Fibroblast of lung (primary cell): Measurements from ENCODE around the gene CTDSPL. TPM values are rescaled to one million over a fixed set of nuclear protein-coding genes. Genes with fewer than 3 reads are reported as not detected.

Experiments
- DNase-seq, 2 donors: peaks; one replicate each; pipeline versions ENCODE4 v3.0.0 to v3.0.0-alpha.2; 2010; ENCODE audit warnings: low read depth in 2 of 2
- H2AFZ ChIP-seq: 2 replicates; pipeline ENCODE4 v1.5.1; 2012; ENCODE audit warnings: low read length, control low read depth, inconsistent platforms
- H3K27ac ChIP-seq: 2 replicates; pipeline ENCODE4 v1.5.1; 2011; ENCODE audit warnings: low read length, control low read depth; ENCODE audit not compliant: insufficient read depth
- H3K27me3 ChIP-seq: 2 replicates; pipeline ENCODE4 v1.5.1; 2011; ENCODE audit warnings: mild to moderate bottlenecking, low read length; ENCODE audit not compliant: control insufficient read depth, insufficient read depth
- H3K36me3 ChIP-seq: 2 replicates; pipeline ENCODE4 v1.5.1; 2011; ENCODE audit warnings: low read length; ENCODE audit not compliant: control insufficient read depth, insufficient read depth
- H3K4me1 ChIP-seq: 2 replicates; pipeline ENCODE4 v1.5.1; 2011; ENCODE audit warnings: low read length; ENCODE audit not compliant: control insufficient read depth, insufficient read depth; ENCODE audit errors: extremely low read depth
- H3K4me2 ChIP-seq: 2 replicates; pipeline ENCODE4 v1.5.1; 2011; ENCODE audit warnings: low read length, control low read depth; ENCODE audit not compliant: insufficient read depth; ENCODE audit errors: extremely low read depth
- H3K4me3 ChIP-seq, 4 experiments: fragments of 200-600 bp in 1 of 4; sonication (generic) in 1 of 4; replicated peaks in 1 of 4; 2 replicates each; pipeline ENCODE4 v1.5.1; 2011 to 2016; ENCODE audit warnings: low read length in 4 of 4, low read depth in 3 of 4, mild to moderate bottlenecking in 3 of 4, control low read depth in 2 of 4, inconsistent platforms in 1 of 4, mixed read lengths in 1 of 4; ENCODE audit not compliant: insufficient read depth in 1 of 4; ENCODE audit errors: control extremely low read depth in 1 of 4
- H3K79me2 ChIP-seq: 2 replicates; pipeline ENCODE4 v1.5.1; 2012; ENCODE audit warnings: mild to moderate bottlenecking, low read length, inconsistent platforms; ENCODE audit not compliant: control insufficient read depth, insufficient read depth
- H3K9ac ChIP-seq: 2 replicates; pipeline ENCODE4 v1.5.1; 2011; ENCODE audit warnings: mild to moderate bottlenecking, low read length, control low read depth; ENCODE audit not compliant: insufficient read depth
- H3K9me3 ChIP-seq: 2 replicates; pipeline ENCODE4 v1.5.1; 2012; ENCODE audit warnings: low read depth, low read length; ENCODE audit not compliant: control insufficient read depth, insufficient read depth
- H4K20me1 ChIP-seq: 2 replicates; pipeline ENCODE4 v1.5.1; 2011; ENCODE audit warnings: low read length; ENCODE audit not compliant: control insufficient read depth, insufficient read depth; ENCODE audit errors: extremely low read depth
- EZH2 ChIP-seq: IDR thresholded peaks from 2 replicates; pipeline ENCODE4 v1.5.1; 2012; ENCODE audit warnings: low read length, control low read depth, mild to moderate bottlenecking; ENCODE audit errors: missing control alignments
- polyA plus RNA-seq, 2 donors: library from polyadenylated mRNA; depleted of rRNA in 1 of 2; stranded (reverse) in 1 of 2; unstranded in 1 of 2; fragments of >200 nt; gene quantifications; 2 replicates each; pipeline ENCODE4 v1.2.1, GENCODE V29; 2011 to 2012; ENCODE audit warnings: missing spikeins in 1 of 2
- total RNA-seq: library from RNA; depleted of rRNA; stranded (reverse); fragments of >200 nt; gene quantifications from 2 replicates; pipeline ENCODE4 v1.2.1, GENCODE V29; 2014
- TF ChIP-seq, protein P1 (sequence below), 2 donors: IDR thresholded peaks in 1 of 2; conservative IDR thresholded peaks in 1 of 2; 1 replicate in 1 of 2; 2 replicates in 1 of 2; pipeline ENCODE4 v1.5.1; 2011 to 2012; ENCODE audit warnings: low read length in 2 of 2, control low read depth in 1 of 2, inconsistent platforms in 1 of 2, low read depth in 1 of 2, mild to moderate bottlenecking in 1 of 2

CTDSPL gene
- total and polyA plus RNA-seq, 2 donors (not counting 1 experiment from before 2014, with no cell fraction given) = 34.0 to 51.5 TPM

DNA sequence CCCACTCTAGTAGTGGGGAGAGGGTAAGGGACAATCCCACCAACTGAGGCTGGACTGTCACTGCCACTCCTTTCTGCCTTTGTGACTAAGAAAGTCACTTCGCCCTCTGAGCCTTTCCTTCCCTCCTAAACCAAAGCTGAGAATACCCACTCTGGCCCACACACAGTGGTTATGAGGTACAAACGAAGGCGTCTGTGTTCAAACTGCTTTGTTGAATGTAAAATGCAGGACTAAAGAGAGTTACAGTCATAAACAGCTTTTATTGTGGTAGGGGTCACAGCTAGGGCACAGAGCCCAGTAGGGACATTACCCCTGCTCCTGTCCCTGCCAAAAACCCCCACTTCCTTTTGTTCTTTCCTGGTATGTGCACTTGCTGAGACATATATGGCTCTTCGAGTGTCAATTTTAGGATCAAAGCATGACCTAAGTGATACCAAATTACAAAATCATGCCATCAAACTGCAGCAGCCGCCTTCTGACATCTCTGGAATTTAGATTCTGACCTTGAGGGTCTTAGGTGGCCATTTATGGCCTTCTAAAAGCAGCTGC lies 45.1 kb downstream of the CTDSPL start:
- Histone ChIP-seq H3K4me1 (peaks cover 18% of the 10 kb centered on the region), H3K9ac (no peak overlapping the region), H4K20me1 (no peaks in the 10 kb centered on the region), H3K9me3 (no peaks in the 10 kb centered on the region), H3K27me3 (no peaks in the 10 kb centered on the region), H3K27ac (no peak overlapping the region), H3K4me3 (no peak overlapping the region), H3K36me3 (no peaks in the 10 kb centered on the region), H3K4me2 (no peak overlapping the region), H2AFZ (no peak overlapping the region), H3K79me2 (peaks cover 6% of the 10 kb centered on the region)
- DNase-seq = no peak
- TF ChIP-seq, protein P1, sequence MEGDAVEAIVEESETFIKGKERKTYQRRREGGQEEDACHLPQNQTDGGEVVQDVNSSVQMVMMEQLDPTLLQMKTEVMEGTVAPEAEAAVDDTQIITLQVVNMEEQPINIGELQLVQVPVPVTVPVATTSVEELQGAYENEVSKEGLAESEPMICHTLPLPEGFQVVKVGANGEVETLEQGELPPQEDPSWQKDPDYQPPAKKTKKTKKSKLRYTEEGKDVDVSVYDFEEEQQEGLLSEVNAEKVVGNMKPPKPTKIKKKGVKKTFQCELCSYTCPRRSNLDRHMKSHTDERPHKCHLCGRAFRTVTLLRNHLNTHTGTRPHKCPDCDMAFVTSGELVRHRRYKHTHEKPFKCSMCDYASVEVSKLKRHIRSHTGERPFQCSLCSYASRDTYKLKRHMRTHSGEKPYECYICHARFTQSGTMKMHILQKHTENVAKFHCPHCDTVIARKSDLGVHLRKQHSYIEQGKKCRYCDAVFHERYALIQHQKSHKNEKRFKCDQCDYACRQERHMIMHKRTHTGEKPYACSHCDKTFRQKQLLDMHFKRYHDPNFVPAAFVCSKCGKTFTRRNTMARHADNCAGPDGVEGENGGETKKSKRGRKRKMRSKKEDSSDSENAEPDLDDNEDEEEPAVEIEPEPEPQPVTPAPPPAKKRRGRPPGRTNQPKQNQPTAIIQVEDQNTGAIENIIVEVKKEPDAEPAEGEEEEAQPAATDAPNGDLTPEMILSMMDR (conservative IDR thresholded peaks at IDR 0.05 in 1 of 2, IDR thresholded peaks at IDR 0.05 in 1 of 2; ENCODE audit: low read depth in 1 of 2, low read length in 2 of 2) = no peak
- no peak for TF ChIP-seq EZH2

DNA sequence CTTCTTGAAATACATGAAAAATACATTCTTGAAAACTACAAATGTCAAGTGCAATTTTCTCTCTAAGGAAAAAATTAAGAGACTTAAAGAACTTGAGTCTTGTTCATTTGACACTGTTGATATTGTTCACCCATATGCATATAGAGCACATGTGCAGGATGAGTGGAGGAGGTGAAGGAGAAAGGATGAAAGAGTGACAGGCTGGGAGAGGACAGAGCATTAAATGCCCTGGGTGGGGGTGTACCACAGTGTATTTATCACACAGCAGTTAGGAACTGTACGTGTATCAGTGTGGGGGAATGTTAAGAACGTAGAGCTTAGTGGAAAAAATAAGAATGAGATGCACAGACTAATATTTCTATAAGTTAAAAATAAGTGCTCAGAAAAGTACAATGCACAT lies 45.7 kb downstream of the CTDSPL start:
- TF ChIP-seq, protein P1 (conservative IDR thresholded peaks at IDR 0.05 in 1 of 2, IDR thresholded peaks at IDR 0.05 in 1 of 2; ENCODE audit: low read depth in 1 of 2, low read length in 2 of 2) = no peak
- TF ChIP-seq EZH2 = no peak

DNA sequence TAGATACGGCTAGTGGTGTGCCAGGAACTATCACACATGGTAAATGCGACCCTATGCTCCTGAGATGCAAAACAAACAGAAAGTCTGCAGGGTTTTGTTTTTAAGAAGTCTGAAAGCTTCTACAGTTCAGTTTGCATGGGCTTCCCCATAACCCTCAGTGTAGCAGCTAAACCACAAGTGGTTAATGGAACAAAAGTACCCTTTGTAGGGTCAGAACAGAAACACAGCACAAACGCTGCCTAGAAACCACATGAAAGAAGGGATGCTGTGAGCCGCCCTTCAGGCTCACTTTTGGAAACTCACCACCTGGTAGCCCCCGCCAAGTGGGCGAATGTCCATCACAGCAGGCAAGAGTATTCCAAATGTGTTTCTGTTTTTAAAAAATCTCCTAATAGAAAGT lies 46.2 kb downstream of the CTDSPL start:
- no peaks in the 10 kb centered on the region for H4K20me1 ChIP-seq
- peaks cover 18% of the 10 kb centered on the region for H3K4me1 ChIP-seq
- H3K4me3 ChIP-seq = no peak overlapping the region
- peaks cover 4% of the 10 kb centered on the region for H3K79me2 ChIP-seq
- H3K36me3 ChIP-seq = no peaks in the 10 kb centered on the region
- no peak for TF ChIP-seq EZH2
- TF ChIP-seq, protein P1 (conservative IDR thresholded peaks at IDR 0.05 in 1 of 2, IDR thresholded peaks at IDR 0.05 in 1 of 2; ENCODE audit: low read depth in 1 of 2, low read length in 2 of 2) = no peak
- no peaks in the 10 kb centered on the region for H3K27me3 ChIP-seq
- H3K27ac ChIP-seq = no peak overlapping the region
- no peak overlapping the region for H3K4me2 ChIP-seq
- no peak overlapping the region for H3K9ac ChIP-seq
- DNase-seq = peak in 1 of 2 donors; percentile 49
- H2AFZ ChIP-seq = no peak overlapping the region
- H3K9me3 ChIP-seq = no peaks in the 10 kb centered on the region

More for the DNA sequence above, 45.7 kb downstream of the CTDSPL start:
- no peak overlapping the region for H3K4me3 ChIP-seq
- no peaks in the 10 kb centered on the region for H3K36me3 ChIP-seq
- H3K9me3 ChIP-seq = no peaks in the 10 kb centered on the region
- H2AFZ ChIP-seq = no peak overlapping the region
- peaks cover 18% of the 10 kb centered on the region for H3K4me1 ChIP-seq
- DNase-seq = no peak
- H3K4me2 ChIP-seq = no peak overlapping the region
- no peaks in the 10 kb centered on the region for H4K20me1 ChIP-seq
- no peak overlapping the region for H3K27ac ChIP-seq
- H3K79me2 ChIP-seq = peaks cover 6% of the 10 kb centered on the region
- no peak overlapping the region for H3K9ac ChIP-seq
- no peaks in the 10 kb centered on the region for H3K27me3 ChIP-seq
